ENCODE data around the gene ALOX5AP.
"Not testable (repeated sequence)": the region's sequence is repeated elsewhere in the genome, so short reads cannot be mapped to it uniquely, and the experiment has no call there.

Gene ALOX5AP

DNA sequence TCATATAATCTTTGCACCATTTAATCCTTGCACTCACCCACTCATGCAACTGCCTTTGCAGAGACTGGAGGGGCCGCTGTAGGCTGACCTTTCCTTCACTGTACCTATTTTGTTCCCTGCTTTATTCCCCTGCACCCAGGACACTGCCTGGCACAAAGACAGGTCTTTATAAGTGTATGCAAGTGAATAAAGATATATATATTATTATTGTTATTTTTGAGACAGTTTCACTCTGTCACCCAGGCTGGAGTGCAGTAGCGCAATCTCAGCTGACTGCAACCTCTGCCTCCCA, 3.8 kb downstream of the ALOX5AP start:
- no peak for DNase-seq

DNA sequence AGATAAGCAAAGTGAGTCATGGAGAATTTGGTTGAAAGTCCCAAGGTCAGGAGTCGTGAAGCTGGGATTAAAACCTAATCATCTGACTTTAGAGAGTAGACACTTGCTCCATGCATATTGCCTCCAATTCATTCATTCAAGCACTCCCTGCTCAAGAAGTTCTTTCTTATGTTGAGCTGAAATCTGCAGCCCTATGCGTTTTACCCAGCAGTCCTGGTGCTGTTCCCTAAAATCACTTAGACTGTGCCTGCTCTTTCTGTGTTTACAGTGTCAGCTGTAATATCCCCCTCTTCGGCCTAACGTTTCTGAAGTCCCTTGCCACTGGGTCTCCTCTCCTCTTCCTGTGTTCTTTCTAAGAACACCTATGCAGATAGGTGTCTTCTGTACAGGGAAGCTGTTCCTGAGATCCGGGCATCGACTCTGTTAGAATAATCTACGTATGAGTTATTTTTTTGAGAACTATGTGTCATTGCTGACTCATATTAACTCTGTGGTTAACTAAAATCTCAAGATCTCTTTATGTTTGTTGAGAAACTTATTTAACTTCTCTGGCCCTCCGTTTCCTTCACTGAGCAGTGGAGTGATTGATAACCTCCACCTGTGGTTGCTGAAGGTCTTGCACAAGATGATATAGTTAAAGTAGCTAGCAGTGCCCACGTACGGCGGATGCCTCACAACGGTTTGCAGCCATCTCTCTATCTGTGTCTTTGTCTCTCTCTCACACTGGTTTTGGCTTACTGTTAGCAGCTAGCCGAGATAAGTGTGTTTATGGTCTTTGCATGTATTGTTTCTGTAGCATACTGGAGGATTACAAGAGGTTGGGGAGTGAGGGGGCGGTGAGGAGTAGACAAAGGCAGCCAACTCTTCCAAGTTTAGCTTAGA, 4.7 kb downstream of the ALOX5AP start:
- no peak for DNase-seq

DNA sequence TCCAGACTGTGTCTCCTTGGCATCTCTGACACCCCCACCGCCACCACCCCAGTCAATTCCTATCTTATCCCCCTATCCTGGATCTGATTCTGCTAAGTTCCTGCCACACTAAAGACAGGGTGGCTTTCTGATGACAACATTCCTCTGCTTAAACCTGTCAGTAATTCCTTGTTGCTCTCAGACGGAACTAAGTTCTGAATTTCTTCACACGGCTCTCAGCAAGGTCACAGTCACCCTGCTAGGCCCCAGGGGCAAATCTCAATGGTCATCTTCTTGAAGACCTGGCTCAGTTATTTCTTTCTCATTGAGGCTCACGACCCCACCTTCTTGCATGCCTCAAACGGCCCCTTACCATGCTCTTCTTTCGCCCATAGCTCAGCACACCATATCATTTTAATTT, 7.6 kb downstream of the ALOX5AP start:
- DNase-seq: no peak

DNA sequence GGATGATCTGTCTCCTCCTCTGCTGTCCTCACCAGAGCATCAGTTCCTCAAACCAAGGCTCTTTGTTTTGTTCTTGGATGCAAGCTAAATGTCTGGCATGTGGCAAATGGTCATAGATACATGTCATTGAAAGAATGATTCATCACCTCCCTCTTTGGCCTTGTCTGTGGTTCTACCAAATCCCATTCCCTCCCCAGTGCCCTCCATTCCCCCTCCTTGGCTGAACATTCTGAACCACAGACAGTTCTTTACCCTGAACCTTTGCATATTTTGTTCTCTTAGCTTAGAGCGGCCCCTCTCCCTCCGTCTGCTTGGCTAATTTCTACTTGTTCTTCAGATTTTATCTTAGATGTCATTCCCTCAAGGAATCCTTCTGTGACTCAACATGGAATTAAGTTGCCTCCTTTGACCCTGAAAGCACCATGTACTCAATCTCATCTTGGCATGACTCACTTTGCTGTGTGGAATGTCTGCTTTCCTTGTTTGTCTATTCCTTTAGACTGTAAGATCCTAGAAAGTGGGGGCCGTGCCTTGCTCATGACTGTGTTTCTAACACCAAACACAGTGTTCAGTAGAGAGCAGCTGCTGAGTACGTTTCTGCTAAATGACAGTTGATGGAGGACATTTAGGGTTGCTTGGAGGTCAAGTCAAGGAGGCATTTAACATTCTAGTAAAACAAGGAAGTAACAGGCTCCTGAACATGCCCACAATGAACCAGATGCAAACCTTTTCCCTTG, 8.1 kb downstream of the ALOX5AP start:
- no peak for DNase-seq

DNA sequence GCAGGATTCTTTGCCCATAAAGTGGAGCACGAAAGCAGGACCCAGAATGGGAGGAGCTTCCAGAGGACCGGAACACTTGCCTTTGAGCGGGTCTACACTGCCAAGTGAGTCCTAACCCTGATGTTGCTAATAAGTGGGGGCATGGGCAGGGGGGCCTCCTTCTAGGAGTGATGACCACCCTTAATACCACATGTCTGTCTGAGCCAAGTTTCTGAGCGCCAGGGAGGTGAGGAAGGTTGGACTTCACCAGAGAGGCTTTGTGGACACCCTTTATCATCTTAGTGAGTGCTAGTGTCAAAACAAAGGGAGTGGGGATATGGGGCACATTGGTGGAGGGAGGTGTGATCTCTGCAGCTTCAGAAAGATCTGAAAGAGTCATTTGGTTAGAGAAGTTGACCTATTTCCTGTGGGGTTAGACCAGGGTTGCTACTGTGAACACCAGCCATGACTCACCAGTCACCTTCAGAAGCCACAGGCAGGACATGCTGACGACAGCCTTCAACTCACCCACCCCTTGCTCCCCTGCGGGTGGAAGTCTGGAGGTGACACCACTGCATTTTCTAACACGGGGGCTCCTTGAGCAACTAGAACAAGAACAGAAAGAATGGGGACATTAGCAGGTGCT, 8.8 kb downstream of the ALOX5AP start:
- peak; percentile 36 to 58 for DNase-seq

DNA sequence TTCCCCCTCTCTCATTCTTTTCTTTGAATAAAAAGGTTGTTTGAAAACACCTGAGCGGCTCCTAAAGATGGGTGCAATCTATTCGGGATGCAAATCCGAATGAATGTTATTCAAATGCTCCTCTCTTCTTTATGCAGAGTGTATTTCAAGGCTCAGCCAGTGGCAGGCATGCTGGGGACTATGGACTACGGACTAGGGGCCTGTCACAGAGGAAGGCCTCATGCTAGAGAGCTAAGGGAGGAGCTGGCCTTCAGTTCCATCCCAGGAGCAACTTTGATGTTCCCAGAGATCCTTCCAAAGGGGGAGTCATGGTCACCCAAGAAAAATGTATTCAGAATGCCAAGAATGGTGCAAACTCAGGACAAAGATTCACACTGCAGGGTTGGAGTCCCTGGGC, 9.3 kb downstream of the ALOX5AP start:
- DNase-seq: no peak

GRCh38 chr13:30745906-30746686, 10.8 kb downstream of the ALOX5AP start:
- peak in 1 of 2 experiments; percentile 1 for DNase-seq

- no peak for DNase-seq
Measured at GRCh38 chr13:30746791-30747190, 11.4 kb downstream of the ALOX5AP start.

DNA sequence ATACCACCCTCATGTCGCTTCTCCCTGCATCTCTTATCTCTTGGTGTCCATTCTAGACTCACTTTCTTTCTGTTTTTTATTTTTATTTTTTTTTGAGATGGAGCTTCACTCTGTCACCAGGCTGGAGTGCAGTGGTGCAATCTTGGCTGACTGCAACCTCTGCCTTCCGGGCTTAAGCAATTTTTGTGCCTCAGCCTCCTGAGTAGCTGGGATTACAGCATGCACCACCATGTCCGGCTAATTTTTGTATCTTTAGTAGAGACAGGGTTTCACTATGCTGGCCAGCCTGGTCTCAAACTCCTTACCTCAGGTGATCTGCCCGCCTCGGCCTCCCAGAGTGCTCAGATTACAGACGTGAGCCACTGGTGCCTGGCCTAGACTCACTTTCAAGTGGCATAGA, 12.5 kb downstream of the ALOX5AP start:
- DNase-seq: not testable (repeated sequence)

DNA sequence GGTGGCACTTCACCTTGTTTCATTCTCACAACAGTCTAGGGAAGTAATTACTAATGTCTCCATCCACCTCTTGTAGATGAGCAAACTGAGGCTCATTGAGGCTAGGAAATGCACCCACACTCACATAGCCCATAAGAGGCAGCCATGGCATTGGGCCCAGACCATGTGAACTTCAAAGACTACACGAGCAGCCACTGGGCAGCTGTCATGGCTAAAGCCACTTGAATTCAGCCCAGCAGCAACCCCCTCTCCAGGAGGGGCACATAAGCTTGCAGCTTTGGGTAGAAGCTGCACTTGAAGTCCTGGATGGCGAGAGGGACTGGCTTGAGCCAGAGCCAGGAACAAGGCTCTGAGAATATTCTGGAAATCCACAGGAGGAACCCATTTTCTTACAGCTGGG, 13.4 kb downstream of the ALOX5AP start:
- DNase-seq: no peak

DNA sequence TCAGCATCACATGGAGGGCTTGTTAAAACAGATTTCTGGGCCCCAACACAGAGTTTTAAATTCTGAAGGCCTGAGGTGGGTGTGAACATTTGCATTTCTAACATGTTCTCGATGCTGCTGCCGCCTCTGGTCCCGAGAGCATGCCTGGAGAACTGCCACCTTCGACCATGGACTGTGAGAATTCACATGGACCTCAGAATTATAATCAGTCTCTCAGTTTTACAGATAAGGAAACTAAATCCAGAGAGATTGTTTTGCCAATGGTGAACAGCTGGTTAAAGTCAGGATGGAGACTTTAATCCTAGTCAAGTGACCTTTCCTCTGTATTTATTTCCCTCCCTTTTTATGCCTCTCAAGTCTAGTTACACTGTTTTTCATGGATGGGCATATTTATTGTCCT, 14.7 kb downstream of the ALOX5AP start:
- DNase-seq: no peak

- DNase-seq: no peak
Measured at GRCh38 chr13:30751183-30751933, 16.0 kb downstream of the ALOX5AP start.

GRCh38 chr13:30752201-30752797, 17.0 kb downstream of the ALOX5AP start:
- no peak for DNase-seq

GRCh38 chr13:30753030-30753616, 17.8 kb downstream of the ALOX5AP start:
- no peak for DNase-seq

- DNase-seq: no peak
Measured at GRCh38 chr13:30755678-30756077, 20.3 kb downstream of the ALOX5AP start.

- no peak for DNase-seq
Measured at GRCh38 chr13:30757026-30757742, 21.8 kb downstream of the ALOX5AP start.

GRCh38 chr13:30759748-30760147, 24.4 kb downstream of the ALOX5AP start:
- DNase-seq: no peak

DNA sequence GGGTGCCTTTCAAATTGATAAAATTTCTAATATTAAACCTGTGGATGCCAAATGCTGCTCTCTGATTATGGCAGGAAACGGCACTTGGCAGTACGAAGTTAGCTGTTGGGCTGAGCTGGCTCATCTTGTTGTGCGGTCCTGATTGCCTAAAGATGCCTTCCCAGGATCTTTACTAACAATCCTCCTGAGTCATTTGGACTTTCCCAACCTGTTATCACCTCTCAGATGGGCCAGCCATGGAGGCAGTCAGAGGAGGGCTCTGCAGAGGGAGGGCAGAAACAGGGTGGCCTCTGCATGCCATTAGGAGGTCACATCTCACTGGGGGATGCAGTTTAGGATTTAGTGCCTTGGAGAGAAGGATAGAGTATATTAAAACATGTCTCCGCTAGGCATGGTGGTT, 27.3 kb downstream of the ALOX5AP start:
- no peak for DNase-seq

DNA sequence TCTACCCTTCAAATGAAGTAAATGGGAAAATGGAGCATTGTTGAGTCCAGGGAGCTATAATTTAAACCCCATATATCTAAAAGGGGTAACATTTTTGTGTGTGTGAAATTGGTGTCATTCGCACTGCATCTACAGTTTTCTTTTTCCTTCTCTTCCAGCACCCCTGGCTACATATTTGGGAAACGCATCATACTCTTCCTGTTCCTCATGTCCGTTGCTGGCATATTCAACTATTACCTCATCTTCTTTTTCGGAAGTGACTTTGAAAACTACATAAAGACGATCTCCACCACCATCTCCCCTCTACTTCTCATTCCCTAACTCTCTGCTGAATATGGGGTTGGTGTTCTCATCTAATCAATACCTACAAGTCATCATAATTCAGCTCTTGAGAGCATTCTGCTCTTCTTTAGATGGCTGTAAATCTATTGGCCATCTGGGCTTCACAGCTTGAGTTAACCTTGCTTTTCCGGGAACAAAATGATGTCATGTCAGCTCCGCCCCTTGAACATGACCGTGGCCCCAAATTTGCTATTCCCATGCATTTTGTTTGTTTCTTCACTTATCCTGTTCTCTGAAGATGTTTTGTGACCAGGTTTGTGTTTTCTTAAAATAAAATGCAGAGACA, 28.6 kb downstream of the ALOX5AP start:
- DNase-seq: no peak

DNA sequence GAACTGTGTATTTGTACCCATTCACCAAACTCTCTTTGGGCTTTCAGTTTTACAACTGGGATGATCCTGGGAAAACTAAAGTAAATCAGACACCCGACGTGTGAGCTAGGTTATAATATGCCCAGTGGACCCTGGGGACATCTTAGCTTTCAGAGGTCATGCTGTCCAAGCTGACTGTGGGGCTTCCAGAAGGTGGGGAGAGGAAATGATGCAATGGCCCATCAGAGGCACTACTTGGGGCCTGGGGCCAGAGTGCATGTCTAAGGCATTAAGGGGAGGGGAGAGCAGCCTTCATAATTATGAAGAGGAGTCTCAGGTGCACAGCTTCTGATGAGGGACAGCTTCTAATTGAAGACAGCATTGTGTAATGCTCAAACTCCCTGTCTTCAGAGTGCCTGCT, 30.9 kb downstream of the ALOX5AP start:
- DNase-seq: no peak
